Hippocampal formation (tissue), 2 donors: ENCODE data around the gene BUD23.
"Not testable (repeated sequence)": the region's sequence is repeated elsewhere in the genome, so short reads cannot be mapped to it uniquely, and the experiment has no call there.

ENCODE experiments used
- DNase-seq, 2 donors: peaks; one replicate each; lab custom pipeline; 2025; lab: John Stamatoyannopoulos, UW

The BUD23 gene

GRCh38 chr7:73701357-73701995, 18.1 kb downstream of the BUD23 start:
- DNase-seq, result no peak

- no peak for DNase-seq
These were observed 18.8 kb downstream of the BUD23 start for GRCh38 chr7:73702226-73702625.

- no peak for DNase-seq
These were observed 19.3 kb downstream of the BUD23 start for GRCh38 chr7:73702665-73703064.

GRCh38 chr7:73703225-73703624, 19.8 kb downstream of the BUD23 start:
- no peak for DNase-seq

GRCh38 chr7:73703757-73704639, 20.6 kb downstream of the BUD23 start:
- peak in 1 of 2 donors; percentile 14 for DNase-seq

- no peak for DNase-seq
These were observed 21.5 kb downstream of the BUD23 start for GRCh38 chr7:73704640-73705550.

- DNase-seq, result no peak
These were observed 22.1 kb downstream of the BUD23 start for GRCh38 chr7:73705551-73705920.

GRCh38 chr7:73706126-73707044, 23.0 kb downstream of the BUD23 start:
- no peak for DNase-seq

GRCh38 chr7:73707045-73707631, 23.7 kb downstream of the BUD23 start:
- peak; percentile 20 to 26 for DNase-seq

GRCh38 chr7:73708961-73709549, 25.7 kb downstream of the BUD23 start:
- no peak for DNase-seq

- DNase-seq, result no peak
These were observed 29.4 kb downstream of the BUD23 start for GRCh38 chr7:73712773-73713172.

GRCh38 chr7:73713319-73713718, 29.9 kb downstream of the BUD23 start:
- DNase-seq, result not testable (repeated sequence)

GRCh38 chr7:73715648-73716317, 32.4 kb downstream of the BUD23 start:
- DNase-seq, result no peak

- no peak for DNase-seq
These were observed 33.0 kb downstream of the BUD23 start for GRCh38 chr7:73716318-73716890.

- DNase-seq, result peak in 1 of 2 donors; percentile 33
These were observed 33.8 kb downstream of the BUD23 start for GRCh38 chr7:73717025-73717807.

- DNase-seq, result no peak
These were observed 34.6 kb downstream of the BUD23 start for GRCh38 chr7:73717991-73718405.

- no peak for DNase-seq
These were observed 35.1 kb downstream of the BUD23 start for GRCh38 chr7:73718438-73718881.
